Hematopoietic multipotent progenitor cell treated with erythropoietin and hydrocortisone succinate and interleukin-3 and kit ligand, for 17 days (in vitro differentiated cells): ENCODE results near the gene TMEM139.

Experiments used
- DNase-seq: peaks from one replicate; pipeline ENCODE4 v3.0.0-alpha.2; 2015; ENCODE audit warnings: low spot score

TMEM139 gene

DNA sequence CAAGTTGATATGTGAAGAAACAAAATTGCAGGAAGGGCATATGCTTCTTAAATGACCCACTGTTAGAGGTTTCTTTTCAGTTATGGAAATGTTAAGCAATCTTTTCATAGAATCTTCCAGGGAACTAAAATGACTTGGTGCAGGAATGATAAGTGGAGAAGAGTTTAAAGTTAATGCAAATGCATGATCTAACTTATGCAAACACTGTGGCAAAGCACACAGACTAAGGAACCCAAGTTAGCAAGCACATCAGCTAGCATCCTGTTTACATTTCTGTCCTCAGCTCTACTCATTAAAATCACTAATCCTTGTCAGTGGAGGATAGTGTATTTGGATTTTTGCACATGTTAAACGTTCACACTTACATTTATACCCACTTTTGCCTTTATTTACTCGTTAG, 40.5 kb downstream of the TMEM139 start:
- no peak for DNase-seq

DNA sequence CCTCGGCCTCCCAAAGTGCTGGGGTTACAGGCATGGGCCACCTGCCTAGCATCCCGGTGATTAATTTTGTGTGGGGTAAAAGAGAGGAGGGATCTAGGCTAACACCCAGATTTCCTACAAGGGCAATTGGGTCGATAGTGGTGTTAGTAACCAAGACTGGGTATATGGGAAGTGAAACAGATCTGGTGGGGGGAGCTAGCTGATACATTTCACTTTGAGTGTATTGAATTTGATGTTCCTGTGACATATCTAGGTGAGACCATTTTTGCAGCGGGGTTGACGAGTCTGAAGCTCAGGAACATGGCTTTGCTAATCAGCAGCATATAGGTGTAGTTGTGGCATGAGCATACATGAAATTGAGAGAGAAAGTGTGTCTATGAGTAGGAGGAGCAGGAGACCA, 43.1 kb downstream of the TMEM139 start:
- no peak for DNase-seq

DNA sequence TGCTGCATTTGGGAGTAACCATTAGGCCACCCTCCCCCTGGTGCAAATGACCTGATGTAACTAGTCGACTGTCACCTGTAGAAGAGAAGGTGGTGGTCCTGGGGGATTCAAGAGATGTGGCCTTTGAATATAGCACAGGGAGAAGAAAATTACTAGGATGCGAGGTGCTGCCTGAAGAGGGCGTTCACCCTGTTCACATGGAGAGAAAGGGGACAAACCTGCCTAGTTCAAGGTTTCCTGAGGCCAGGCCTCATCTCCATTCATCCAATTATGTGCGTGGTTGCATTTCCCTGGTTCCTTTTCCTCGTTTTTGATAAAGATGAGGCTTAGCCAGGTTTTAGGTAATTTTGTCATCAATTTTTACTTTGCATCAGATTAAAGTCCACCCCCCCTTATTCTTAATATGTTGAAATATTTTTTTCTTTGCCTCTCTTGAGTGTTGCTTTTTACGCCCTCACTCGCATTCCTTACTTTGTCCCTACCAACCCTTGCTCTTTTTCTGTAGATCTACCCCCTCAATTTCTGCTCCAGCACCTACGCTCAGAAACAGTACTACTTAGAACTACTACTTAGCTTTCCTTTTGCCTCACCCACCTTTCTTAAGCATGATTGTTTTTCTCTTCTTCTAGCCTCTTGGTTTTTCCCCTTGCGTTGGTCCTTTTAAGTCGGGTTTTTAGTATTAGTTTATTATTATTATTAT, 44.9 kb downstream of the TMEM139 start:
- DNase-seq: no peak

DNA sequence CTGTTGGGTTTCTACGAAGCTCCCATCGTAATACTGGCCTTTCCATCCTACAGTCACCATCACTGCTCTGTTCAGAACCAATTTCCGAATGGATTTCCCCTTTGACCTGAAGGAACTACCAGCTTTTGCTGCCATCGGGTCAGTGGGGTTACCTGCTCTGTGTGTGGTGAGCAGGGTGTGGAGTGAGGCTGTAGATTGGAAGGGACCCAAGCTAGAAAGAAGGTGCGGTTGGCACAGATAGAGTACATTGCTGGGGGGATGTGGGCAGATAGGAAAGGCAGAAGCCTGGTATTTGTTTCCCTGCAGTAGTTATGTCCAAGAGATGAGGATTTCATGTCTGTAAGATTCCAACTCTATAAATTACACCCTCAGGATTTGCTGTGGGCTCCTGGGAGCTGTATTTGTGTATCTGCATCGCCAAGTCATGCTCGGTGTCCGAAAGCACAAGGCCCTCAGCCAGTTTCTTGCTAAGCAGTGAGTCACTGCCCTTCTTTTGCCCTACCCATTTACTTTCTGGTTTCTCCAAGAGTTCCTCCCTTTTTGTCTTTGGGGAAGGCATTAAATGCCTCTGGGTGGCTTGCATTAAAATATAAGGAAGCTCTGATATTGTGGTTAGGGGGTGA, 46.5 kb downstream of the TMEM139 start:
- DNase-seq: no peak

DNA sequence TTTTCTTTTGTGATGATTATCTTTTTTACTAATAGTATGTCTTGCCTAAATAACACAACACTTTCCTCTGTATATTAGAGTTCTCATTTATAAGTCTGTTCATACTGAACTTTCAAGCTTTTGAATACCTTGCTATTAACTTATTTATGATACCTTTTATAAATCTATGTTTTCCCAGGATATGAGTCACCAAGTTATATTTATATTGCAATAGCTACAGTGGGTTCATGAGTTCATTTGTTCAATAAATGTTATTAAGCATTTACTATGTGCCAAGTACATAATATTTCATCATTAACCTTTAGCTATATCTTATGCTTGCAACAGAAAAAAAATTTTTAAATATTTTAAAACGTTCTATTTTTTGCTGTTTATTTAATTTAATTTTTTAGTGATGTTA, 49.5 kb downstream of the TMEM139 start:
- DNase-seq: no peak

DNA sequence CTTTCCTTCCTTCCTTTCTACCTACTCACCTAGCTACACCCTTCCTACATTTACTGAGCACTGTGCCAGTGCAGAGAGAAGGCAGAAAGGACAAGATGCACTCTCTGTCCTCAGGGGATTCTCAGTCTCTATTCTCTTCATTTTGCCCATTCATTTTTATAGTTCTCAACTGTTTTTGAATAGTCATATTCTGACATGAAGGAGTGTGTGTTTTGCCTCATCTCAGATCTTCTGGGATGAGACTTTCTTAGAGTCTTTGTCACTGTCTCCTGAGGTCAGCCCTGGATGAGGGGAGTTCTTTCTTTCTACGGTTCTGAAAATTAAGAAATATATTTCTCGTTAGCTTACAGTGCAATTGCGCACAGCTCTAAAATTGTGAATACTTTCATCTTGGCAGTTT, 52.5 kb downstream of the TMEM139 start:
- DNase-seq: no peak
